H9 (cell line): Measurements from ENCODE around the gene AP1S3. TPM values are rescaled to one million over a fixed set of nuclear protein-coding genes. Genes with fewer than 3 reads are reported as not detected.

ENCODE experiments used
- DNase-seq: peaks from one replicate; pipeline ENCODE4 v3.0.0-alpha.2; 2017
- H2AFZ ChIP-seq: one replicate; pipeline ENCODE4 v1.6.1; 2013; ENCODE audit warnings: mild to moderate bottlenecking, low read length, control low read depth, moderate library complexity
- H2AK5ac ChIP-seq: 2 replicates; pipeline ENCODE4 v1.6.1; 2013; ENCODE audit warnings: low read length, control low read depth, mixed read lengths; ENCODE audit not compliant: insufficient read length
- H2BK120ac ChIP-seq: one replicate; pipeline ENCODE4 v1.6.1; 2013; ENCODE audit warnings: low read depth, mild to moderate bottlenecking, low read length, control low read depth, inconsistent platforms; ENCODE audit not compliant: poor library complexity, severe bottlenecking
- H2BK12ac ChIP-seq: 2 replicates; pipeline ENCODE4 v1.6.1; 2013; ENCODE audit warnings: low read length, control low read depth, mixed read lengths, low read depth; ENCODE audit not compliant: insufficient read length
- H2BK15ac ChIP-seq: 2 replicates; pipeline ENCODE4 v1.6.1; 2013; ENCODE audit warnings: low read depth, low read length, control low read depth
- H2BK20ac ChIP-seq: one replicate; pipeline ENCODE4 v1.6.1; 2013; ENCODE audit warnings: low read depth, mild to moderate bottlenecking, low read length, control low read depth, inconsistent platforms; ENCODE audit not compliant: poor library complexity, severe bottlenecking
- H2BK5ac ChIP-seq: 2 replicates; pipeline ENCODE4 v1.6.1; 2013; ENCODE audit warnings: low read length, control low read depth, mixed read lengths; ENCODE audit not compliant: insufficient read length
- H3K14ac ChIP-seq: 2 replicates; pipeline ENCODE4 v1.6.1; 2013; ENCODE audit warnings: low read length, control low read depth; ENCODE audit not compliant: insufficient read depth
- H3K18ac ChIP-seq: 2 replicates; pipeline ENCODE4 v1.6.1; 2013; ENCODE audit warnings: low read depth, mild to moderate bottlenecking, mixed read lengths, low read length, control low read depth; ENCODE audit not compliant: insufficient read length
- H3K23ac ChIP-seq: 2 replicates; pipeline ENCODE4 v1.6.1; 2013; ENCODE audit warnings: low read length, control low read depth, mixed read lengths, low read depth; ENCODE audit not compliant: insufficient read length
- H3K23me2 ChIP-seq: 2 replicates; pipeline ENCODE4 v1.6.1; 2013; ENCODE audit warnings: low read depth, mild to moderate bottlenecking, mixed read lengths, low read length, control low read depth; ENCODE audit not compliant: insufficient read length, poor library complexity, severe bottlenecking
- H3K27ac ChIP-seq: 2 replicates; pipeline ENCODE4 v1.5.1; 2013; ENCODE audit warnings: low read length, control low read depth, mixed read lengths, low read depth; ENCODE audit not compliant: insufficient read length
- H3K27me3 ChIP-seq: 2 replicates; pipeline ENCODE4 v1.6.1; 2013; ENCODE audit warnings: low read length, control low read depth, inconsistent platforms; ENCODE audit not compliant: insufficient read depth
- H3K4ac ChIP-seq: 2 replicates; pipeline ENCODE4 v1.6.1; 2013; ENCODE audit warnings: low read depth, mild to moderate bottlenecking, control low read depth, inconsistent platforms, low read length, moderate library complexity
- H3K4me1 ChIP-seq: 2 replicates; pipeline ENCODE4 v1.6.1; 2013; ENCODE audit warnings: low read length, control low read depth, inconsistent platforms; ENCODE audit not compliant: insufficient read depth
- H3K4me2 ChIP-seq: 2 replicates; pipeline ENCODE4 v1.6.1; 2013; ENCODE audit warnings: low read length, control low read depth, mixed read lengths; ENCODE audit not compliant: insufficient read length, insufficient read depth
- H3K56ac ChIP-seq: 2 replicates; pipeline ENCODE4 v1.6.1; 2013; ENCODE audit warnings: low read depth, mild to moderate bottlenecking, mixed read lengths, low read length, control low read depth; ENCODE audit not compliant: insufficient read length
- H3K79me1 ChIP-seq: 2 replicates; pipeline ENCODE4 v1.6.1; 2013; ENCODE audit warnings: low read depth, mild to moderate bottlenecking, moderate library complexity, low read length, control low read depth, inconsistent platforms; ENCODE audit not compliant: insufficient read depth, poor library complexity, severe bottlenecking
- H3K79me2 ChIP-seq: 2 replicates; pipeline ENCODE4 v1.6.1; 2013; ENCODE audit warnings: low read length, control low read depth, inconsistent platforms; ENCODE audit not compliant: insufficient read depth
- H3K9ac ChIP-seq: 2 replicates; pipeline ENCODE4 v1.6.1; 2013; ENCODE audit warnings: low read length, control low read depth, mixed read lengths; ENCODE audit not compliant: insufficient read length; ENCODE audit errors: extremely low read depth
- H3K9me3 ChIP-seq: one replicate; pipeline ENCODE4 v1.6.1; 2013; ENCODE audit warnings: low read depth, low read length, inconsistent platforms; ENCODE audit not compliant: control insufficient read depth
- H3T11ph ChIP-seq: one replicate; pipeline ENCODE4 v1.6.1; 2013; ENCODE audit warnings: mild to moderate bottlenecking, low read length, control low read depth, inconsistent platforms
- H4K20me1 ChIP-seq: one replicate; pipeline ENCODE4 v1.6.1; 2013; ENCODE audit not compliant: control insufficient read depth, insufficient read length, insufficient read depth
- H4K5ac ChIP-seq: 2 replicates; pipeline ENCODE4 v1.6.1; 2013; ENCODE audit warnings: low read depth, mild to moderate bottlenecking, mixed read lengths, low read length, control low read depth; ENCODE audit not compliant: insufficient read length
- H4K8ac ChIP-seq: replicated peaks from 2 replicates; pipeline ENCODE4 v1.6.1; 2013; ENCODE audit warnings: low read length, control low read depth, mixed read lengths, low read depth; ENCODE audit not compliant: insufficient read length
- H4K91ac ChIP-seq: 2 replicates; pipeline ENCODE4 v1.6.1; 2013; ENCODE audit warnings: low read depth, mild to moderate bottlenecking, moderate library complexity, mixed read lengths, low read length, control low read depth; ENCODE audit not compliant: insufficient read length
- H3K27ac Mint-ChIP-seq, 3 experiments: 2 replicates in 2 of 3; 3 replicates in 1 of 3; pipeline ENCODE4 v1.8.0; 2020 to 2021; ENCODE audit warnings: mixed read lengths in 3 of 3, mild to moderate bottlenecking in 1 of 3, moderate library complexity in 1 of 3
- H3K27me3 Mint-ChIP-seq: 2 replicates; pipeline ENCODE4 v1.8.0; 2021; ENCODE audit warnings: low read depth, mild to moderate bottlenecking, moderate library complexity, mixed read lengths
- H3K36me3 Mint-ChIP-seq, 3 experiments: 2 replicates in 2 of 3; 3 replicates in 1 of 3; pipeline ENCODE4 v1.8.0; 2020 to 2021; ENCODE audit warnings: low read depth in 3 of 3, mixed read lengths in 3 of 3; ENCODE audit not compliant: insufficient read depth in 1 of 3
- H3K4me1 Mint-ChIP-seq, 2 experiments: 2 replicates each; pipeline ENCODE4 v1.8.0; 2020; ENCODE audit warnings: mixed read lengths in 2 of 2
- H3K4me3 Mint-ChIP-seq, 2 experiments: 2 replicates in 1 of 2; 3 replicates in 1 of 2; pipeline ENCODE4 v1.8.0; 2020 to 2021; ENCODE audit warnings: mild to moderate bottlenecking in 2 of 2, mixed read lengths in 2 of 2, moderate library complexity in 1 of 2
- H3K9me3 Mint-ChIP-seq, 2 experiments: 2 replicates in 1 of 2; 3 replicates in 1 of 2; pipeline ENCODE4 v1.8.0; 2020; ENCODE audit warnings: mild to moderate bottlenecking in 2 of 2, mixed read lengths in 2 of 2, moderate library complexity in 1 of 2
- WGBS: extraction: QIAGEN DNeasy Blood & Tissue Kit; methylation state at CpG from one replicate; pipeline ENCODE4 v1.1.7; 2013; ENCODE audit warnings: missing lambda C conversion rate, low lambda C conversion rate, mixed read lengths; ENCODE audit not compliant: insufficient read length; ENCODE audit errors: extremely low coverage; 5-methylcytosine and 5-hydroxymethylcytosine counted together
- total RNA-seq: library from RNA; stranded (reverse); gene quantifications from 2 replicates; pipeline ENCODE4 v1.2.1, GENCODE V29; 2021
- TF ChIP-seq, protein P1 (sequence below): fragments of 200-600 bp; sonication (generic); conservative IDR thresholded peaks from 3 replicates; pipeline ENCODE4 v1.8.0; 2021; ENCODE audit warnings: antibody characterized with exemption, mild to moderate bottlenecking

Gene AP1S3
- total RNA-seq, 1 experiment from 2014 or later, result 8.7 TPM

DNA sequence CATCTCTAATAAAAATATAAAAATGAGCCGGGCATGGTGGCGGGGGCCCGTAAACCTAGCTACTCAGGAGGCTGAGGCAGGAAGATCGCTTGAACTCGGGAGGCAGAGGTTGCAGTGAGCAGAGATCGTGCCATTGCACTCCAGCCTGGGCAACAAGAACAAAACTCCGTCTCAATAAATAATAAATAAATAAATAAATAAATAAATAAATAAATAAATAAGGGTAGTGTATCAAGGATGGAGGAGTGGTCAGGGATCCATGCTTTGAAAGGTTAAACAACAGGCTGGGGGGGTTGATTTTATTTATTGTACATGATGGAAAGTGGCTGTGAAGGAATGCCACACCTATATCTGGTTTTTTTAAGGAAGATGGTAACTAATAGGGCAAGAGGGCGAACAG, 63.2 kb downstream of the AP1S3 start:
- TF ChIP-seq, protein P1, sequence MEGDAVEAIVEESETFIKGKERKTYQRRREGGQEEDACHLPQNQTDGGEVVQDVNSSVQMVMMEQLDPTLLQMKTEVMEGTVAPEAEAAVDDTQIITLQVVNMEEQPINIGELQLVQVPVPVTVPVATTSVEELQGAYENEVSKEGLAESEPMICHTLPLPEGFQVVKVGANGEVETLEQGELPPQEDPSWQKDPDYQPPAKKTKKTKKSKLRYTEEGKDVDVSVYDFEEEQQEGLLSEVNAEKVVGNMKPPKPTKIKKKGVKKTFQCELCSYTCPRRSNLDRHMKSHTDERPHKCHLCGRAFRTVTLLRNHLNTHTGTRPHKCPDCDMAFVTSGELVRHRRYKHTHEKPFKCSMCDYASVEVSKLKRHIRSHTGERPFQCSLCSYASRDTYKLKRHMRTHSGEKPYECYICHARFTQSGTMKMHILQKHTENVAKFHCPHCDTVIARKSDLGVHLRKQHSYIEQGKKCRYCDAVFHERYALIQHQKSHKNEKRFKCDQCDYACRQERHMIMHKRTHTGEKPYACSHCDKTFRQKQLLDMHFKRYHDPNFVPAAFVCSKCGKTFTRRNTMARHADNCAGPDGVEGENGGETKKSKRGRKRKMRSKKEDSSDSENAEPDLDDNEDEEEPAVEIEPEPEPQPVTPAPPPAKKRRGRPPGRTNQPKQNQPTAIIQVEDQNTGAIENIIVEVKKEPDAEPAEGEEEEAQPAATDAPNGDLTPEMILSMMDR, result no peak
- no peak overlapping the region for H3K14ac ChIP-seq
- no peak overlapping the region for H4K8ac ChIP-seq
- H3K27me3 Mint-ChIP-seq, result no peaks in the 10 kb centered on the region
- H2BK12ac ChIP-seq, result no peak overlapping the region
- no peak overlapping the region for H2AK5ac ChIP-seq
- no peak overlapping the region for H3K56ac ChIP-seq
- no peaks in the 10 kb centered on the region for H3K79me2 ChIP-seq
- no peaks in the 10 kb centered on the region for H3K79me1 ChIP-seq
- H3K27ac ChIP-seq, result no peak overlapping the region
- H3K27ac Mint-ChIP-seq, result no peak overlapping the region
- 0 out of 4 replicates have a peak, but pooled peaks cover 3 to 5% of the 10 kb centered on the region in 2 experiments for H3K4me1 Mint-ChIP-seq
- no peak overlapping the region for H2BK5ac ChIP-seq
- no peak overlapping the region for H4K5ac ChIP-seq
- H2BK120ac ChIP-seq, result no peak overlapping the region
- H4K91ac ChIP-seq, result no peak overlapping the region
- no peak overlapping the region for H3K4me3 Mint-ChIP-seq
- H3K23ac ChIP-seq, result no peak overlapping the region
- no peaks in the 10 kb centered on the region for H3K9me3 Mint-ChIP-seq
- peaks cover 4% of the 10 kb centered on the region; the same call in 1 of the 2 replicates for H3K4me1 ChIP-seq
- H2BK20ac ChIP-seq, result no peak overlapping the region
- WGBS, result no CpG with 5 or more reads among the region's 8 CpGs
- H3K9me3 ChIP-seq, result no peaks in the 10 kb centered on the region
- no peaks in the 10 kb centered on the region for H3K23me2 ChIP-seq
- no peaks in the 10 kb centered on the region for H3K27me3 ChIP-seq
- no peak overlapping the region for H2BK15ac ChIP-seq
- no peak overlapping the region for H3T11ph ChIP-seq
- H3K18ac ChIP-seq, result no peak overlapping the region
- H3K9ac ChIP-seq, result no peak overlapping the region
- DNase-seq, result no peak
- H2AFZ ChIP-seq, result no peak overlapping the region
- no peak overlapping the region for H3K4ac ChIP-seq
- H3K4me2 ChIP-seq, result no peak overlapping the region
- peaks cover 0 to 3% (median 0%) of the 10 kb centered on the region in 3 experiments; a peak in 1 of 7 replicates for H3K36me3 Mint-ChIP-seq
- H4K20me1 ChIP-seq, result no peaks in the 10 kb centered on the region
